B cell (primary cell): ENCODE data around the gene UBXN7. TPM values are rescaled to one million over a fixed set of nuclear protein-coding genes. Genes with fewer than 3 reads are reported as not detected.

ENCODE experiments used
- ATAC-seq: fragments of 200-7000 bp; cut with Tn5 transposase; one replicate; pipeline ENCODE4 v1.10.0; 2021; ENCODE audit warnings: low read depth, mild to moderate bottlenecking, moderate number of reproducible peaks, moderate library complexity
- CTCF ChIA-PET: fragments of 350-600 bp; sonication (Branson Sonifier 250); formaldehyde crosslinking; loops from one replicate; lab custom pipeline; 2021; ENCODE audit warnings: antibody characterized with exemption, inconsistent platforms; lab: Charles Lee
- POLR2A ChIA-PET: fragments of 350-600 bp; sonication (Branson Sonifier 250); formaldehyde crosslinking; loops from one replicate; lab custom pipeline; 2021; ENCODE audit warnings: antibody characterized with exemption; lab: Charles Lee
- DNase-seq: peaks from one replicate; pipeline ENCODE4 v3.0.0; 2013
- H2AFZ ChIP-seq: 2 replicates; pipeline ENCODE4 v1.6.1; 2012; ENCODE audit warnings: mild to moderate bottlenecking, low read depth, low read length; ENCODE audit not compliant: insufficient read depth, poor library complexity, severe bottlenecking
- H3K27ac ChIP-seq, 2 donors: 1 replicate in 1 of 2; 2 replicates in 1 of 2; pipeline ENCODE4 v1.5.1; 2012 to 2013; ENCODE audit warnings: low read length in 2 of 2, mild to moderate bottlenecking in 2 of 2, moderate library complexity in 1 of 2
- H3K27me3 ChIP-seq, 4 experiments: fragments of 200-600 bp in 1 of 4; sonication (generic) in 1 of 4; replicated peaks in 1 of 4; 1 replicate in 2 of 4; 2 replicates in 2 of 4; pipeline versions ENCODE4 v1.6.1 to v1.7.0; 2013 to 2016; ENCODE audit warnings: low read length in 3 of 4, mild to moderate bottlenecking in 2 of 4, mixed read lengths in 1 of 4, moderate library complexity in 1 of 4; ENCODE audit not compliant: insufficient read depth in 4 of 4, control insufficient read depth in 3 of 4; ENCODE audit errors: control extremely low read depth in 1 of 4
- H3K36me3 ChIP-seq, 2 experiments: replicated peaks in 1 of 2; 1 replicate in 1 of 2; 2 replicates in 1 of 2; pipeline versions ENCODE4 v1.6.1 to v1.7.1; 2013; ENCODE audit warnings: low read length in 1 of 2; ENCODE audit not compliant: insufficient read depth in 2 of 2, control insufficient read depth in 1 of 2; ENCODE audit errors: control extremely low read depth in 1 of 2, extremely low read depth in 1 of 2
- H3K4me1 ChIP-seq, 2 donors: fragments of 200-600 bp in 1 of 2; sonication (generic) in 1 of 2; 1 replicate in 1 of 2; 2 replicates in 1 of 2; pipeline versions ENCODE4 v1.5.1 to v1.6.1; 2013 to 2017; ENCODE audit warnings: low read length in 2 of 2; ENCODE audit not compliant: control insufficient read depth in 2 of 2, insufficient read depth in 2 of 2
- H3K4me2 ChIP-seq: replicated peaks from 2 replicates; pipeline ENCODE3; 2012; ENCODE audit warnings: mild to moderate bottlenecking, low read depth, low read length; ENCODE audit not compliant: poor library complexity, severe bottlenecking
- H3K4me3 ChIP-seq, 5 experiments: fragments of 200-600 bp in 1 of 5; sonication (generic) in 1 of 5; 1 replicate in 3 of 5; 2 replicates in 2 of 5; pipeline versions ENCODE4 v1.5.1 to v1.7.0; 2011 to 2016; ENCODE audit warnings: low read length in 4 of 5, mild to moderate bottlenecking in 4 of 5, low read depth in 2 of 5, control low read depth in 1 of 5, moderate library complexity in 1 of 5; ENCODE audit not compliant: insufficient read depth in 1 of 5; ENCODE audit errors: control extremely low read depth in 1 of 5, extremely low read depth in 1 of 5
- H3K79me2 ChIP-seq: fragments of 200-600 bp; sonication (generic); one replicate; pipeline ENCODE4 v1.6.0; 2016; ENCODE audit warnings: low read length; ENCODE audit not compliant: control insufficient read depth, insufficient read depth
- H3K9ac ChIP-seq: fragments of 200-600 bp; sonication (generic); 2 replicates; pipeline ENCODE4 v1.6.1; 2017; ENCODE audit warnings: mild to moderate bottlenecking, low read length, moderate library complexity
- H3K9me3 ChIP-seq, 3 donors: one replicate each; pipeline versions ENCODE4 v1.6.1 to v1.7.1; 2013; ENCODE audit warnings: low read length in 2 of 3; ENCODE audit not compliant: control insufficient read depth in 2 of 3, insufficient read depth in 1 of 3; ENCODE audit errors: control extremely low read depth in 1 of 3
- H4K20me1 ChIP-seq: 2 replicates; pipeline ENCODE4 v1.6.0; 2012; ENCODE audit warnings: mild to moderate bottlenecking, low read length; ENCODE audit not compliant: insufficient read depth, control insufficient read depth, poor library complexity, severe bottlenecking
- H3K27ac Mint-ChIP-seq: one replicate; pipeline ENCODE4 v1.8.0; 2021; ENCODE audit warnings: mixed read lengths
- H3K27me3 Mint-ChIP-seq: one replicate; pipeline ENCODE4 v1.8.0; 2021; ENCODE audit warnings: mixed read lengths
- H3K4me1 Mint-ChIP-seq: one replicate; pipeline ENCODE4 v1.8.0; 2021; ENCODE audit warnings: mixed read lengths
- H3K4me3 Mint-ChIP-seq: one replicate; pipeline ENCODE4 v1.8.0; 2021; ENCODE audit warnings: mixed read lengths
- H3K9me3 Mint-ChIP-seq: one replicate; pipeline ENCODE4 v1.8.0; 2022; ENCODE audit warnings: mixed read lengths; ENCODE audit not compliant: insufficient read depth
- EZH2 ChIP-seq: IDR thresholded peaks from 2 replicates; pipeline ENCODE4 v1.6.1; 2012; ENCODE audit warnings: borderline replicate concordance, low read depth, mild to moderate bottlenecking, moderate library complexity, low read length; ENCODE audit not compliant: insufficient read depth, poor library complexity, severe bottlenecking
- WGBS: methylation state at CpG from one replicate; pipeline ENCODE4 v1.1.5; 2013; ENCODE audit warnings: missing lambda C conversion rate; ENCODE audit not compliant: insufficient coverage; 5-methylcytosine and 5-hydroxymethylcytosine counted together
- intact Hi-C: fragments of 100-400 bp; cut with micrococcal nuclease; formaldehyde crosslinking; loops from one replicate; pipeline ENCODE4 v1.10.0; 2022
- polyA plus RNA-seq: library from polyadenylated mRNA; depleted of rRNA; stranded (reverse); fragments of >200 nt; gene quantifications from 2 replicates; pipeline ENCODE4 v1.2.3, GENCODE V29; 2012
- total RNA-seq, 2 donors: library from RNA; stranded (reverse); fragments of 120-200 nt in 1 of 2; gene quantifications; 1 replicate in 1 of 2; 2 replicates in 1 of 2; pipeline versions ENCODE4 v1.2.3 to v1.2.4, GENCODE V29; 2013 to 2022
- TF ChIP-seq, protein P1 (sequence below): fragments of 200-600 bp; IDR thresholded peaks from one replicate; pipeline ENCODE4 v1.8.0; 2022; ENCODE audit warnings: antibody characterized with exemption, mild to moderate bottlenecking

Gene UBXN7
- total and polyA plus RNA-seq, 2 donors (not counting 1 experiment from before 2014, with no cell fraction given): 7.4 to 107 TPM

DNA sequence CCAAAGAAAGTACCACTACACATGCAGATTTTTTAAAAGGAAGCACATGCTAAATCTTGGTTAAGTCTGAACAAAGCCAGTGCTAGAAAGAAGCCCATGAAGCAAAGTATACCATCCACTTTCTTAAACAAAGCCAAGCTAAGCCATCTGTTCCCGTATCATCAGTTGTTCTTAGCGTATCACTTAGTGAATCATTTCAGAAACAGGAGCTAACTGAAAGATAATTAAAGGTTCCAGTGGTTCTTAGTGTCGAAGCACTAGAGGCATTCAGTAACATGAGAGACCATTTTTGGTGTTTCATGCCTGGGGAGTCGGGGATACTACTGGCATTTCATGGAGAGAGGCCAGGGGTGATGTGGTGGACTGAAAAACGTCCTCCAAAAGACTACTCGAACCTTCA, 12.8 kb downstream of the UBXN7 start:
- H3K79me2 ChIP-seq: peaks cover 100% of the 10 kb centered on the region
- no peaks in the 10 kb centered on the region for H3K9me3 ChIP-seq
- POLR2A ChIA-PET: no interaction called here
- no peak overlapping the region for H3K9ac ChIP-seq
- H3K27ac Mint-ChIP-seq: no peak overlapping the region
- WGBS: 97% methylated on average over 4 of the region's 6 CpGs
- peaks cover 61% of the 10 kb centered on the region for H3K4me1 Mint-ChIP-seq
- H3K27me3 ChIP-seq: no peaks in the 10 kb centered on the region
- CTCF ChIA-PET: no interaction called here
- H3K4me1 ChIP-seq: peaks cover 0 to 10% of the 10 kb centered on the region in 2 donors
- H3K27me3 Mint-ChIP-seq: no peaks in the 10 kb centered on the region
- TF ChIP-seq, protein P1, sequence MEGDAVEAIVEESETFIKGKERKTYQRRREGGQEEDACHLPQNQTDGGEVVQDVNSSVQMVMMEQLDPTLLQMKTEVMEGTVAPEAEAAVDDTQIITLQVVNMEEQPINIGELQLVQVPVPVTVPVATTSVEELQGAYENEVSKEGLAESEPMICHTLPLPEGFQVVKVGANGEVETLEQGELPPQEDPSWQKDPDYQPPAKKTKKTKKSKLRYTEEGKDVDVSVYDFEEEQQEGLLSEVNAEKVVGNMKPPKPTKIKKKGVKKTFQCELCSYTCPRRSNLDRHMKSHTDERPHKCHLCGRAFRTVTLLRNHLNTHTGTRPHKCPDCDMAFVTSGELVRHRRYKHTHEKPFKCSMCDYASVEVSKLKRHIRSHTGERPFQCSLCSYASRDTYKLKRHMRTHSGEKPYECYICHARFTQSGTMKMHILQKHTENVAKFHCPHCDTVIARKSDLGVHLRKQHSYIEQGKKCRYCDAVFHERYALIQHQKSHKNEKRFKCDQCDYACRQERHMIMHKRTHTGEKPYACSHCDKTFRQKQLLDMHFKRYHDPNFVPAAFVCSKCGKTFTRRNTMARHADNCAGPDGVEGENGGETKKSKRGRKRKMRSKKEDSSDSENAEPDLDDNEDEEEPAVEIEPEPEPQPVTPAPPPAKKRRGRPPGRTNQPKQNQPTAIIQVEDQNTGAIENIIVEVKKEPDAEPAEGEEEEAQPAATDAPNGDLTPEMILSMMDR: no peak
- no peak for TF ChIP-seq EZH2
- H3K4me3 ChIP-seq: no peak overlapping the region
- ATAC-seq (no peak), DNase-seq (no peak)
- H2AFZ ChIP-seq: no peak overlapping the region
- no peak overlapping the region for H3K27ac ChIP-seq
- H3K9me3 Mint-ChIP-seq: no peaks in the 10 kb centered on the region
- intact Hi-C loops: no loop called here
- H3K4me3 Mint-ChIP-seq: no peak overlapping the region
- no peak overlapping the region for H3K4me2 ChIP-seq
- H3K36me3 ChIP-seq: peaks cover 0 to 5% of the 10 kb centered on the region in 2 experiments
- peaks cover 88% of the 10 kb centered on the region for H4K20me1 ChIP-seq

DNA sequence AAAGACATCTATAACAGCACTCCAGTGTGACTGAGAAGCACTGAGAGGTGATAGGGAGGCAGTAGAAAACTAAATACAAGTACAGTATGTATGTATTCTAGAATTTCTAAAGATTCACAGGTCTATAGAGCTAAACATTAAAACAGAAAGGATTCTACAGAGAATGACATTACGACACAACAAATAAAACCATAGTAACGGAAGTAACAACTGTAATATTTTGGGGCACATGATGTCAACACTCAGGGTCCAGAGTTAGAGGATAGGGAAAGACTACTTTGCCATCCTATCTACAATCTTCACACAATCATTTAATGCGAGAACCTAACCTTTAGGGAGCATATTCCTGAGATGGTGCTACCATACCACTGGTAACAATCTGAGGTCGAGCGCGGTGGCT, 13.6 kb downstream of the UBXN7 start:
- Histone ChIP-seq H3K4me1 (peaks cover 0 to 10% of the 10 kb centered on the region in 2 donors), H3K4me3 (no peak overlapping the region), H2AFZ (no peak overlapping the region), H3K36me3 (peaks cover 0 to 5% of the 10 kb centered on the region in 2 experiments), H3K9me3 (no peaks in the 10 kb centered on the region), H3K27ac (no peak overlapping the region), H3K27me3 (no peaks in the 10 kb centered on the region), H3K79me2 (peaks cover 100% of the 10 kb centered on the region), H4K20me1 (peaks cover 88% of the 10 kb centered on the region), H3K9ac (no peak overlapping the region), H3K4me2 (no peak overlapping the region)
- Mint-ChIP-seq H3K4me3 (no peak overlapping the region), H3K9me3 (no peaks in the 10 kb centered on the region), H3K4me1 (peaks cover 63% of the 10 kb centered on the region), H3K27me3 (no peaks in the 10 kb centered on the region), H3K27ac (no peak overlapping the region)
- TF ChIP-seq, protein P1: no peak
- no peak for TF ChIP-seq EZH2
- no peak for DNase-seq
- intact Hi-C loops: no loop called here
- WGBS: 100% methylated on average over 2 of the region's 6 CpGs
- ATAC-seq: no peak
- POLR2A ChIA-PET: no interaction called here
- CTCF ChIA-PET: no interaction called here
